Measurements from ENCODE around the gene XRCC6.
"Not testable (repeated sequence)": the region's sequence is repeated elsewhere in the genome, so short reads cannot be mapped to it uniquely, and the experiment has no call there.

GRCh38 chr22:41593336-41593960 lies 27.6 kb upstream of the XRCC6 start:
- TF ChIP-seq CTCF (conservative IDR thresholded peaks at IDR 0.05; ENCODE audit: low read length); EZH2phosphoT487 (IDR thresholded peaks at IDR 0.05; ENCODE audit: borderline replicate concordance): not testable (repeated sequence)

All from Loucy (cell line).